ENCODE results near the gene TMEM25.

- TF ChIP-seq CTCF (IDR thresholded peaks at IDR 0.05) = no peak
- TF ChIP-seq POLR2AphosphoS5 (IDR thresholded peaks at IDR 0.05) = no peak
These were observed 29.8 kb downstream of the TMEM25 start for GRCh38 chr11:118560806-118561205.

Data from suprapubic skin (tissue), 3 donors.